CD14-positive monocyte (primary cell): ENCODE results near the gene SDK1. TPM values are rescaled to one million over a fixed set of nuclear protein-coding genes. Genes with fewer than 3 reads are reported as not detected.

Experiments
- DNase-seq, 3 donors: peaks; one replicate each; pipeline ENCODE4 v3.0.0-alpha.2; 2011 to 2022
- H2AFZ ChIP-seq: 2 replicates; pipeline ENCODE4 v1.6.0; 2012; ENCODE audit warnings: mild to moderate bottlenecking, low read depth, low read length, inconsistent platforms; ENCODE audit not compliant: insufficient read depth, poor library complexity, severe bottlenecking
- H3K27ac ChIP-seq, 2 donors: 1 replicate in 1 of 2; 2 replicates in 1 of 2; pipeline ENCODE4 v1.5.1; 2012 to 2013; ENCODE audit warnings: low read length in 2 of 2, control low read depth in 1 of 2, inconsistent platforms in 1 of 2, low read depth in 1 of 2, mild to moderate bottlenecking in 1 of 2
- H3K27me3 ChIP-seq, 2 donors: one replicate each; pipeline versions ENCODE4 v1.6.0 to v1.6.1; 2011 to 2013; ENCODE audit warnings: low read length in 2 of 2; ENCODE audit not compliant: control insufficient read depth in 2 of 2, insufficient read depth in 2 of 2
- H3K36me3 ChIP-seq, 2 donors: replicated peaks in 1 of 2; 1 replicate in 1 of 2; 2 replicates in 1 of 2; pipeline versions ENCODE4 v1.5.1 to v1.6.1; 2012 to 2013; ENCODE audit warnings: low read length in 2 of 2, control low read depth in 1 of 2, inconsistent platforms in 1 of 2, mild to moderate bottlenecking in 1 of 2; ENCODE audit not compliant: insufficient read depth in 2 of 2, control insufficient read depth in 1 of 2
- H3K4me1 ChIP-seq, 2 donors: 1 replicate in 1 of 2; 2 replicates in 1 of 2; pipeline versions ENCODE4 v1.5.1 to v1.6.1; 2012 to 2013; ENCODE audit warnings: low read length in 2 of 2, control low read depth in 1 of 2, inconsistent platforms in 1 of 2, mild to moderate bottlenecking in 1 of 2, moderate library complexity in 1 of 2; ENCODE audit not compliant: insufficient read depth in 2 of 2, control insufficient read depth in 1 of 2
- H3K4me2 ChIP-seq: replicated peaks from 2 replicates; pipeline ENCODE3; 2012; ENCODE audit warnings: low read length, moderate library complexity, mild to moderate bottlenecking; ENCODE audit not compliant: poor library complexity, severe bottlenecking; ENCODE audit errors: extremely low read depth
- H3K4me3 ChIP-seq, 3 experiments: fragments of 200-600 bp in 1 of 3; sonication (generic) in 1 of 3; replicated peaks in 1 of 3; 1 replicate in 2 of 3; 2 replicates in 1 of 3; pipeline ENCODE4 v1.5.1; 2011 to 2013; ENCODE audit warnings: low read length in 3 of 3, mild to moderate bottlenecking in 3 of 3, control low read depth in 2 of 3, low read depth in 2 of 3, inconsistent platforms in 1 of 3, moderate library complexity in 1 of 3
- H3K79me2 ChIP-seq: 2 replicates; pipeline ENCODE4 v1.6.0; 2012; ENCODE audit warnings: mild to moderate bottlenecking, control low read depth, inconsistent platforms, low read length, moderate library complexity; ENCODE audit not compliant: insufficient read depth
- H3K9ac ChIP-seq: 2 replicates; pipeline ENCODE4 v1.6.0; 2017; ENCODE audit warnings: low read length, mild to moderate bottlenecking; ENCODE audit not compliant: insufficient read depth, poor library complexity, severe bottlenecking
- H3K9me3 ChIP-seq, 2 donors: replicated peaks in 1 of 2; 1 replicate in 1 of 2; 2 replicates in 1 of 2; pipeline versions ENCODE4 v1.5.1 to v1.6.1; 2012 to 2013; ENCODE audit warnings: low read length in 2 of 2, control low read depth in 1 of 2; ENCODE audit not compliant: control insufficient read depth in 1 of 2, insufficient read depth in 1 of 2
- H4K20me1 ChIP-seq: 2 replicates; pipeline ENCODE4 v1.6.0; 2012; ENCODE audit warnings: mild to moderate bottlenecking, low read length, control low read depth, moderate library complexity; ENCODE audit not compliant: insufficient read depth
- H3K27ac Mint-ChIP-seq, 7 donors: one replicate each; pipeline ENCODE4 v1.8.0; 2020; ENCODE audit warnings: mild to moderate bottlenecking in 7 of 7, mixed read lengths in 7 of 7, moderate library complexity in 6 of 7, inconsistent platforms in 2 of 7
- H3K27me3 Mint-ChIP-seq, 3 donors: one replicate each; pipeline ENCODE4 v1.8.0; 2021 to 2022; ENCODE audit warnings: low read depth in 3 of 3, mild to moderate bottlenecking in 3 of 3, mixed read lengths in 3 of 3, moderate library complexity in 3 of 3, inconsistent platforms in 1 of 3
- H3K36me3 Mint-ChIP-seq, 2 donors: one replicate each; pipeline ENCODE4 v1.8.0; 2020; ENCODE audit warnings: mixed read lengths in 2 of 2, inconsistent platforms in 1 of 2, mild to moderate bottlenecking in 1 of 2
- H3K4me1 Mint-ChIP-seq: one replicate; pipeline ENCODE4 v1.8.0; 2020; ENCODE audit warnings: mild to moderate bottlenecking, mixed read lengths
- H3K4me3 Mint-ChIP-seq, 2 donors: one replicate each; pipeline ENCODE4 v1.8.0; 2020; ENCODE audit warnings: mild to moderate bottlenecking in 2 of 2, mixed read lengths in 2 of 2, moderate library complexity in 1 of 2
- H3K9me3 Mint-ChIP-seq, 7 donors: one replicate each; pipeline ENCODE4 v1.8.0; 2020 to 2022; ENCODE audit warnings: mixed read lengths in 7 of 7, mild to moderate bottlenecking in 6 of 7, moderate library complexity in 6 of 7, inconsistent platforms in 2 of 7
- CTCF ChIP-seq: fragments of 200-600 bp; IDR thresholded peaks from one replicate; pipeline ENCODE4 v1.8.0; 2022; ENCODE audit warnings: antibody characterized with exemption, mild to moderate bottlenecking
- WGBS: methylation state at CpG from one replicate; pipeline ENCODE4 v1.1.5; 2013; ENCODE audit warnings: missing lambda C conversion rate; ENCODE audit not compliant: insufficient coverage; 5-methylcytosine and 5-hydroxymethylcytosine counted together
- intact Hi-C, 2 donors: fragments of 100-400 bp; cut with micrococcal nuclease; formaldehyde crosslinking; loops; one replicate each; pipeline versions ENCODE4 v1.15.0 to v1.15.1; 2023
- polyA plus RNA-seq, 3 donors: library from polyadenylated mRNA; depleted of rRNA in 1 of 3; unstranded in 2 of 3; stranded (reverse) in 1 of 3; fragments of 300-500 nt in 2 of 3; fragments of >200 nt in 1 of 3; fragmentation: Illumina TruSeq in 2 of 3; gene quantifications; 1 replicate in 2 of 3; 2 replicates in 1 of 3; pipeline ENCODE4 v1.2.3, GENCODE V29; 2012 to 2021

SDK1 gene
- polyA plus RNA-seq, 3 donors = 0.01 TPM; not detected in 2

DNA sequence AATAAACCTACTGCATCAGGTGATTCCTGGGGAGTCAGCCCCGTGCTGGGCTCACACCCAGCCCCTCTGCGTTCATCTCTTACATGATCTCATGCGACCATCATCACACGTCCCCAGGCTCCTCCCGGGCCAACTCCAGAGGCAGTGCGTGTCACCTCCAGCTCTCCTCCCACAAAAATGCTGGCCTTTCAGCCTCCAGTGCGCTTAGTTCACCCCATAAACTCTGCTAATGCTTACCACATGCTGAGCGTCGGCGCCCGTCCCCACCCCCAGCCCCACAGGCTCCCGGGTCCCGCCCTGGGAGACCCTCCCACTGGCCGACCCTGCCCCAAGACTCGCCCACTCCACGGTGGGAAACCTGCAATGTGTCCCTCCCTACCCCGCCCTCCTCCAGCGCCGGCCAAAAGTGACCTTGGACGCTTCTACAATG lies 816 bp upstream of the SDK1 start:
- Histone ChIP-seq H3K79me2 (no peaks in the 10 kb centered on the region), H3K4me2 (peak overlapping the region; percentile 63), H3K9me3 (peaks cover 4 to 10% of the 10 kb centered on the region in 2 donors), H3K4me3 (peak overlapping the region in 1 of 3 experiments; percentile 61), H3K36me3 (no peaks in the 10 kb centered on the region), H3K27me3 (peaks cover 39 to 47% of the 10 kb centered on the region in 2 donors), H3K27ac (no peak overlapping the region), H4K20me1 (no peaks in the 10 kb centered on the region), H3K4me1 (peaks cover 14 to 16% of the 10 kb centered on the region in 2 donors), H2AFZ (peak overlapping the region; percentile 63), H3K9ac (peak overlapping the region; percentile 27)
- intact Hi-C loops = no loop called here
- Mint-ChIP-seq H3K27ac (peak overlapping the region in 1 of 7 donors; percentile 65), H3K9me3 (peaks cover 5 to 21% (median 11%) of the 10 kb centered on the region in 7 donors), H3K4me3 (peak overlapping the region in 1 of 2 donors; percentile 73), H3K4me1 (peaks cover 11% of the 10 kb centered on the region), H3K27me3 (peaks cover 52 to 58% (median 53%) of the 10 kb centered on the region in 3 donors), H3K36me3 (peaks cover 0 to 2% of the 10 kb centered on the region in 2 donors)
- no peak for TF ChIP-seq CTCF
- WGBS = 9% methylated on average over 13 of the region's 20 CpGs
- DNase-seq = no peak

GRCh38 chr7:3301449-3301731 lies 338 bp downstream of the SDK1 start:
- Mint-ChIP-seq H3K4me3 (no peak overlapping the region), H3K4me1 (peaks cover 11% of the 10 kb centered on the region), H3K9me3 (peaks cover 5 to 21% (median 11%) of the 10 kb centered on the region in 7 donors), H3K36me3 (peaks cover 0 to 2% of the 10 kb centered on the region in 2 donors), H3K27ac (no peak overlapping the region), H3K27me3 (peaks cover 55 to 58% (median 57%) of the 10 kb centered on the region in 3 donors)
- no peak overlapping the region for H3K9ac ChIP-seq
- H3K4me3 ChIP-seq = no peak overlapping the region
- DNase-seq = no peak
- H3K36me3 ChIP-seq = no peaks in the 10 kb centered on the region
- TF ChIP-seq CTCF = no peak
- H4K20me1 ChIP-seq = no peaks in the 10 kb centered on the region
- under 1% methylated on average over 56 of the region's 56 CpGs for WGBS
- peaks cover 45 to 53% of the 10 kb centered on the region in 2 donors for H3K27me3 ChIP-seq
- H3K27ac ChIP-seq = no peak overlapping the region
- peaks cover 4 to 10% of the 10 kb centered on the region in 2 donors for H3K9me3 ChIP-seq
- H3K4me2 ChIP-seq = peak overlapping the region; percentile 63
- H3K4me1 ChIP-seq = peaks cover 14 to 16% of the 10 kb centered on the region in 2 donors
- H2AFZ ChIP-seq = no peak overlapping the region
- intact Hi-C loops = no loop called here
- no peaks in the 10 kb centered on the region for H3K79me2 ChIP-seq
